Activated naive CD8-positive, alpha-beta T cell treated with anti-CD3 and anti-CD28 coated beads, Interleukin-2, amount 50 U/mL, for 24 hours (primary cell): Measurements from ENCODE around the gene RERE.

ENCODE experiments used
- ATAC-seq: fragments of 150-1000 bp; cut with Tn5 transposase; one replicate; pipeline ENCODE4 v1.10.0; 2021
- DNase-seq: peaks from one replicate; pipeline ENCODE4 v3.0.0; 2021
- H3K27ac Mint-ChIP-seq: one replicate; pipeline ENCODE4 v1.8.0; 2021; ENCODE audit warnings: mild to moderate bottlenecking, mixed read lengths
- H3K27me3 Mint-ChIP-seq: one replicate; pipeline ENCODE4 v1.8.0; 2021; ENCODE audit warnings: mixed read lengths
- H3K36me3 Mint-ChIP-seq: one replicate; pipeline ENCODE4 v1.8.0; 2021; ENCODE audit warnings: low read depth, mixed read lengths
- H3K4me1 Mint-ChIP-seq: one replicate; pipeline ENCODE4 v1.8.0; 2021; ENCODE audit warnings: mixed read lengths
- H3K4me3 Mint-ChIP-seq: one replicate; pipeline ENCODE4 v1.8.0; 2021; ENCODE audit warnings: mild to moderate bottlenecking, moderate library complexity, mixed read lengths
- H3K9me3 Mint-ChIP-seq: one replicate; pipeline ENCODE4 v1.8.0; 2021; ENCODE audit warnings: mixed read lengths

Gene RERE

GRCh38 chr1:8467308-8467707, 350.1 kb downstream of the RERE start:
- ATAC-seq (no peak), DNase-seq (no peak)
- Mint-ChIP-seq H3K27me3 (no peaks in the 10 kb centered on the region), H3K36me3 (peaks cover 11% of the 10 kb centered on the region), H3K4me1 (peaks cover 44% of the 10 kb centered on the region), H3K9me3 (no peaks in the 10 kb centered on the region), H3K27ac (no peak overlapping the region), H3K4me3 (no peak overlapping the region)

- H3K36me3 Mint-ChIP-seq, result peaks cover 17% of the 10 kb centered on the region
- no peaks in the 10 kb centered on the region for H3K9me3 Mint-ChIP-seq
- H3K27me3 Mint-ChIP-seq, result no peaks in the 10 kb centered on the region
- ATAC-seq (no peak), DNase-seq (no peak)
- no peak overlapping the region for H3K27ac Mint-ChIP-seq
- no peak overlapping the region for H3K4me3 Mint-ChIP-seq
- H3K4me1 Mint-ChIP-seq, result peaks cover 43% of the 10 kb centered on the region
Measured at GRCh38 chr1:8465692-8466091, 351.7 kb downstream of the RERE start.

GRCh38 chr1:8465013-8465412, 352.4 kb downstream of the RERE start:
- no peak overlapping the region for H3K27ac Mint-ChIP-seq
- no peaks in the 10 kb centered on the region for H3K27me3 Mint-ChIP-seq
- ATAC-seq (no peak), DNase-seq (no peak)
- peaks cover 17% of the 10 kb centered on the region for H3K36me3 Mint-ChIP-seq
- H3K4me3 Mint-ChIP-seq, result no peak overlapping the region
- peaks cover 43% of the 10 kb centered on the region for H3K4me1 Mint-ChIP-seq
- no peaks in the 10 kb centered on the region for H3K9me3 Mint-ChIP-seq

GRCh38 chr1:8464377-8464776, 353.1 kb downstream of the RERE start:
- H3K27ac Mint-ChIP-seq, result no peak overlapping the region
- DNase-seq, result no peak

GRCh38 chr1:8463144-8463927, 354.1 kb downstream of the RERE start:
- H3K27me3 Mint-ChIP-seq, result no peaks in the 10 kb centered on the region
- H3K4me1 Mint-ChIP-seq, result peaks cover 46% of the 10 kb centered on the region
- H3K9me3 Mint-ChIP-seq, result no peaks in the 10 kb centered on the region
- peaks cover 15% of the 10 kb centered on the region for H3K36me3 Mint-ChIP-seq
- H3K4me3 Mint-ChIP-seq, result no peak overlapping the region
- H3K27ac Mint-ChIP-seq, result no peak overlapping the region
- ATAC-seq, result peak; percentile 69
- no peak for DNase-seq

More at GRCh38 chr1:8464377-8464776, 353.1 kb downstream of the RERE start:
- peaks cover 15% of the 10 kb centered on the region for H3K36me3 Mint-ChIP-seq
- peaks cover 43% of the 10 kb centered on the region for H3K4me1 Mint-ChIP-seq
- no peak for ATAC-seq
- no peak overlapping the region for H3K4me3 Mint-ChIP-seq
- H3K27me3 Mint-ChIP-seq, result no peaks in the 10 kb centered on the region
- no peaks in the 10 kb centered on the region for H3K9me3 Mint-ChIP-seq

- ATAC-seq, result no peak
- no peak overlapping the region for H3K27ac Mint-ChIP-seq
- H3K27me3 Mint-ChIP-seq, result no peaks in the 10 kb centered on the region
- H3K36me3 Mint-ChIP-seq, result peaks cover 15% of the 10 kb centered on the region
- no peaks in the 10 kb centered on the region for H3K9me3 Mint-ChIP-seq
- peaks cover 53% of the 10 kb centered on the region for H3K4me1 Mint-ChIP-seq
- H3K4me3 Mint-ChIP-seq, result no peak overlapping the region
- no peak for DNase-seq
Measured at GRCh38 chr1:8462371-8462892, 355.0 kb downstream of the RERE start.

GRCh38 chr1:8461351-8462110, 355.9 kb downstream of the RERE start:
- Mint-ChIP-seq H3K27ac (no peak overlapping the region), H3K36me3 (peaks cover 15% of the 10 kb centered on the region), H3K9me3 (no peaks in the 10 kb centered on the region), H3K27me3 (no peaks in the 10 kb centered on the region), H3K4me3 (no peak overlapping the region), H3K4me1 (peaks cover 59% of the 10 kb centered on the region)
- no peak for DNase-seq
- ATAC-seq, result no peak

GRCh38 chr1:8460784-8461183, 356.7 kb downstream of the RERE start:
- H3K27ac Mint-ChIP-seq, result no peak overlapping the region
- no peaks in the 10 kb centered on the region for H3K9me3 Mint-ChIP-seq
- ATAC-seq (no peak), DNase-seq (no peak)
- H3K4me3 Mint-ChIP-seq, result no peak overlapping the region
- H3K27me3 Mint-ChIP-seq, result no peaks in the 10 kb centered on the region
- H3K4me1 Mint-ChIP-seq, result peaks cover 58% of the 10 kb centered on the region
- H3K36me3 Mint-ChIP-seq, result peaks cover 17% of the 10 kb centered on the region

- Mint-ChIP-seq H3K4me3 (no peak overlapping the region), H3K36me3 (peaks cover 14% of the 10 kb centered on the region), H3K9me3 (no peaks in the 10 kb centered on the region), H3K4me1 (peaks cover 53% of the 10 kb centered on the region), H3K27me3 (no peaks in the 10 kb centered on the region), H3K27ac (no peak overlapping the region)
- DNase-seq (no peak), ATAC-seq (no peak)
Measured at GRCh38 chr1:8460132-8460544, 357.3 kb downstream of the RERE start.

GRCh38 chr1:8458607-8459006, 358.8 kb downstream of the RERE start:
- no peak overlapping the region for H3K4me3 Mint-ChIP-seq
- no peaks in the 10 kb centered on the region for H3K9me3 Mint-ChIP-seq
- no peak for DNase-seq
- H3K27me3 Mint-ChIP-seq, result no peaks in the 10 kb centered on the region
- H3K4me1 Mint-ChIP-seq, result peaks cover 41% of the 10 kb centered on the region
- H3K27ac Mint-ChIP-seq, result no peak overlapping the region
- ATAC-seq, result no peak
- peaks cover 13% of the 10 kb centered on the region for H3K36me3 Mint-ChIP-seq

GRCh38 chr1:8457760-8458381, 359.6 kb downstream of the RERE start:
- peaks cover 13% of the 10 kb centered on the region for H3K36me3 Mint-ChIP-seq
- ATAC-seq, result no peak
- DNase-seq, result no peak
- no peaks in the 10 kb centered on the region for H3K9me3 Mint-ChIP-seq
- no peak overlapping the region for H3K27ac Mint-ChIP-seq
- peaks cover 34% of the 10 kb centered on the region for H3K4me1 Mint-ChIP-seq
- H3K4me3 Mint-ChIP-seq, result no peak overlapping the region
- H3K27me3 Mint-ChIP-seq, result no peaks in the 10 kb centered on the region

GRCh38 chr1:8456991-8457390, 360.4 kb downstream of the RERE start:
- no peak for ATAC-seq
- Mint-ChIP-seq H3K27me3 (no peaks in the 10 kb centered on the region), H3K4me1 (peaks cover 27% of the 10 kb centered on the region), H3K9me3 (no peaks in the 10 kb centered on the region), H3K4me3 (no peak overlapping the region), H3K36me3 (peaks cover 11% of the 10 kb centered on the region), H3K27ac (peak overlapping the region; percentile 16)
- DNase-seq, result no peak

- Mint-ChIP-seq H3K27ac (peak overlapping the region; percentile 16), H3K4me1 (peaks cover 23% of the 10 kb centered on the region), H3K27me3 (no peaks in the 10 kb centered on the region), H3K4me3 (no peak overlapping the region), H3K9me3 (no peaks in the 10 kb centered on the region), H3K36me3 (peaks cover 9% of the 10 kb centered on the region)
- ATAC-seq (no peak), DNase-seq (no peak)
Measured at GRCh38 chr1:8456308-8456912, 361.0 kb downstream of the RERE start.

- no peak overlapping the region for H3K27ac Mint-ChIP-seq
- no peak overlapping the region for H3K4me3 Mint-ChIP-seq
- H3K27me3 Mint-ChIP-seq, result no peaks in the 10 kb centered on the region
- H3K9me3 Mint-ChIP-seq, result no peaks in the 10 kb centered on the region
- peaks cover 6% of the 10 kb centered on the region for H3K36me3 Mint-ChIP-seq
- H3K4me1 Mint-ChIP-seq, result peaks cover 20% of the 10 kb centered on the region
- DNase-seq (no peak), ATAC-seq (no peak)
Measured at GRCh38 chr1:8455700-8456307, 361.6 kb downstream of the RERE start.
